ENCODE results near the gene SPTBN4.
A peak's percentile ranks its signal among the peaks of the same experiment; 100 is the strongest.

SPTBN4 gene

DNA sequence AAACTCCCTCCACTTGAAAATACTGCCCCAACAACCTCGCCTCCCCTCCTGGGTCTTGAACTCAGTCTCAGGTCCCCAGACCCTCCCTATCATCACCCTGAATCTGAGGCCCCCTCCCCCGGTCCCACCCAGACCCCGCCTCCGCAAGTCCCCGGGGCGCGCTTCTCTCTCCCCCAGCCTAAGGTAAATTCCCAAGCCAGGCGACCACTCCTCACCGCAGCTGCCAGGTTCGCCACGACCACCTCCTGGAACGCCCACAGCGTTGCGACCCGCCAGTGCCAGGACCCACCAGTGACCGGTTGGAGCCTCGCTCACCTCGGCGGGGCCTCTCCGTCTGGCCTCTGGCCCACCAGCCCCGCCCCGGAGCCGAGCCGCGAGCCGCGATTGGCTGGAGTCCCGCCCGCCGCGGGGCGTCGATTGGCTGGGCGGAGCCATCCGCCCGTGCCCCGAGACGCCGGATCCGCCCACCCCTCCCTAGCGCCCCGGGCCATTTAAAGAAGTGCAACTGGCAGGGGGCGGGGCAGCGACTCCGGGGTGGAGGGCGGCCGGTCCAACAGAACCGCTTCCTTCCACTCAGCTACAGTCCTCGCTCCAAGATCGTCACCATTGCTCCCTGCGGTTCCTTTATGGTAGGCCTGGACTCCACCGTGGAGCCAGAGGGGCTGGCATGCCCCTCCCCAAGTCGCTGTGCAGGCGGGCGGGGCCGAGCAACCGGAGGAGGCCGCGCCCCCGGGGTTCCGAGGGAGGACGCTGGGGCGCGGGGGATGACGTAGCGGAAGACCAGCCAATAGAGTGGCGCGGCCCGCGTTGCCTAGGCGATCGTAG is 22.6 kb upstream of the SPTBN4 start, which contains the start of gene SERTAD3:
SERTAD3 (minus strand) TSS at position 336 of the 825 bp plus-strand sequence. CDS start 2,255 bp downstream, outside the sequence.
- Histone ChIP-seq H3K36me3 (ENCODE audit: control insufficient read depth in 1 of 2, insufficient read depth in 2 of 2, low read depth in 1 of 2, low read length in 2 of 2) (peaks cover 38 to 42% of the 10 kb centered on the region in 2 experiments), H3K14ac (ENCODE audit: low read length in 2 of 2) (peak within 1 kb of the TSS; percentile 79 to 89), H3K9me3 (ENCODE audit: control insufficient read depth, low read length) (no peaks in the 10 kb centered on the region), H2BK120ac (ENCODE audit: low read depth, low read length) (peak within 1 kb of the TSS; percentile 95), H3K4me2 (ENCODE audit: low read length, poor library complexity, severe bottlenecking) (peak within 1 kb of the TSS; percentile 94), H4K8ac (ENCODE audit: low read length) (peak within 1 kb of the TSS; percentile 69), H3K18ac (ENCODE audit: low read depth in 1 of 2, low read length in 2 of 2) (peak within 1 kb of the TSS; percentile 97 to 99), H3K4me3 (ENCODE audit: insufficient read depth in 1 of 2, low read depth in 1 of 2, low read length in 2 of 2) (peak within 1 kb of the TSS; percentile 94 to 97), H3K4me1 (ENCODE audit: control insufficient read depth, insufficient read depth, low read depth, low read length) (peaks cover 20% of the 10 kb centered on the region), H3K9ac (ENCODE audit: low read length) (peak within 1 kb of the TSS; percentile 97), H3K79me1 (replicated peaks; ENCODE audit: low read length, poor library complexity, severe bottlenecking) (peaks cover 5% of the 10 kb centered on the region), H2AK5ac (ENCODE audit: low read length, severe bottlenecking) (peak within 1 kb of the TSS; percentile 99), H2AFZ (ENCODE audit: low read depth, low read length) (peak within 1 kb of the TSS; percentile 64), H3K27me3 (ENCODE audit: control insufficient read depth in 1 of 2, insufficient read depth in 1 of 2, low read length in 2 of 2) (no peaks in the 10 kb centered on the region), H3K27ac (ENCODE audit: low read length, poor library complexity, severe bottlenecking) (peak within 1 kb of the TSS; percentile 99), H2BK5ac (ENCODE audit: low read depth, low read length, poor library complexity, severe bottlenecking) (peak within 1 kb of the TSS; percentile 95), H2BK15ac (ENCODE audit: low read depth, poor library complexity, severe bottlenecking) (peak within 1 kb of the TSS; percentile 91), H3K4ac (ENCODE audit: low read depth in 1 of 2, low read length in 2 of 2) (peak within 1 kb of the TSS; percentile 97), H4K91ac (ENCODE audit: low read length) (peak within 1 kb of the TSS; percentile 90), H2BK12ac (ENCODE audit: low read length in 2 of 2) (peak within 1 kb of the TSS in 1 of 2 experiments; percentile 68), H3K23ac (ENCODE audit: low read length in 2 of 2) (peak within 1 kb of the TSS in 1 of 2 experiments; percentile 77)
- WGBS, result under 1% methylated on average over 69 of the region's 72 CpGs
- DNase-seq, result peak; percentile 96

DNA sequence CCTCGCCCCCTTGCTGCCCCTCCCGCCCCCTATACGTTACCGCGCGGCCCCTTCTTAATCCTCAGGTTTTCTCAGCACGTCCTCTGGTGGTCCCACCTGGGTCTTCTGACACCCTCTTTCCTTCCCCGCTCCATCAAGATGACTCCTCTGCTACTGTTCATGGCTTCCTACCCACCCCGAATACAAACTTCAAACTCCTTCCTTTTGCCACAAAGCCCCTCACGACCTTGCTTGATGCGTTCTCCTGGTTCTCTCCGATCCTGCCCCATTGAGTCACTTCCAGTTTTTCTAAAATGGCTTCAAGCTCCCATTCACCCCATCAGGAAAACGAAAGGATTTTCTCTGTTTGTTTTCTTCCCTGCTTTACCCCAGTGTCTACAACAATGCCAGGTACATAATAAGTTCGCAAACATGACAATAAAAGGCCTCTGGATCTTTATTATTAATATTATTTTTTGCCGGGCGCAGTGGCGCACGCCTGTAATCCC is 21.9 kb upstream of the SPTBN4 start:
- Histone ChIP-seq H2AFZ (ENCODE audit: low read depth, low read length) (peak overlapping the region; percentile 64), H3K4ac (ENCODE audit: low read depth in 1 of 2, low read length in 2 of 2) (peak overlapping the region in 1 of 2 experiments; percentile 67), H3K9ac (ENCODE audit: low read length) (peak overlapping the region; percentile 97), H3K27me3 (ENCODE audit: control insufficient read depth in 1 of 2, insufficient read depth in 1 of 2, low read length in 2 of 2) (no peaks in the 10 kb centered on the region), H2BK5ac (ENCODE audit: low read depth, low read length, poor library complexity, severe bottlenecking) (peak overlapping the region; percentile 81), H2BK15ac (ENCODE audit: low read depth, poor library complexity, severe bottlenecking) (no peak overlapping the region), H4K8ac (ENCODE audit: low read length) (peak overlapping the region; percentile 42), H3K18ac (ENCODE audit: low read depth in 1 of 2, low read length in 2 of 2) (peak overlapping the region; percentile 61 to 77), H3K27ac (ENCODE audit: low read length, poor library complexity, severe bottlenecking) (peak overlapping the region; percentile 33), H3K79me1 (replicated peaks; ENCODE audit: low read length, poor library complexity, severe bottlenecking) (peaks cover 2% of the 10 kb centered on the region), H3K36me3 (ENCODE audit: control insufficient read depth in 1 of 2, insufficient read depth in 2 of 2, low read depth in 1 of 2, low read length in 2 of 2) (peaks cover 34 to 40% of the 10 kb centered on the region in 2 experiments), H3K4me2 (ENCODE audit: low read length, poor library complexity, severe bottlenecking) (peak overlapping the region; percentile 94), H2AK5ac (ENCODE audit: low read length, severe bottlenecking) (no peak overlapping the region), H2BK120ac (ENCODE audit: low read depth, low read length) (no peak overlapping the region), H3K4me3 (ENCODE audit: insufficient read depth in 1 of 2, low read depth in 1 of 2, low read length in 2 of 2) (peak overlapping the region; percentile 94 to 97), H4K91ac (ENCODE audit: low read length) (no peak overlapping the region), H2BK12ac (ENCODE audit: low read length in 2 of 2) (no peak overlapping the region), H3K4me1 (ENCODE audit: control insufficient read depth, insufficient read depth, low read depth, low read length) (peaks cover 20% of the 10 kb centered on the region), H3K9me3 (ENCODE audit: control insufficient read depth, low read length) (no peaks in the 10 kb centered on the region), H3K23ac (ENCODE audit: low read length in 2 of 2) (no peak overlapping the region), H3K14ac (ENCODE audit: low read length in 2 of 2) (no peak overlapping the region)
- DNase-seq, result no peak
- 31% methylated on average over 18 of the region's 18 CpGs for WGBS

DNA sequence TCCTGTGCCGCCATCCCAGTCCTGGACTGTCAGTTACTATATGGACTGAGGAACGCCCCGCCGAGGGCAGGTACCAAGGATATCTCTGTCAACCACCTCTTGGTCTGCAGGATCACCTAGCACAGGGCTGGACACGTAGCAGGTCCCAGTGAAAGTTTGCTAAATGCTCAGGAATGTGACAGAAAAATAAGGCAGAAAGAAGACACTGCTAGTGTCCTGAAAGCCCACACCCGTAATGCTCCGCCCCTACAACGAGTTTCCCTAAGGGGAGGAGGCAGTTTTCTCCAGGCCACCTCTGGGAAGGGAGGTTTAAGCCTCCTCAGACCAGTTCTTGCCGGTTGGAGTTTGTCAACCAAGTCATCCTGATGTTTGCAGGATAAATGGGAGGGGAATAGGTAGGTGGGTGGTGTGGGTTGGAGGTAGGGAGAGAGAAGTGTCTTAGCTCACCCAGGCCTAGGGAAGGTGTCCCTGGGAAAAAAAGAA is 21.0 kb upstream of the SPTBN4 start:
- Histone ChIP-seq H3K9ac (ENCODE audit: low read length) (peak overlapping the region; percentile 15), H3K18ac (ENCODE audit: low read depth in 1 of 2, low read length in 2 of 2) (peak overlapping the region in 1 of 2 experiments; percentile 82), H2BK12ac (ENCODE audit: low read length in 2 of 2) (peak overlapping the region in 1 of 2 experiments; percentile 60), H3K4me3 (ENCODE audit: insufficient read depth in 1 of 2, low read depth in 1 of 2, low read length in 2 of 2) (no peak overlapping the region), H4K8ac (ENCODE audit: low read length) (no peak overlapping the region), H4K91ac (ENCODE audit: low read length) (no peak overlapping the region), H3K27ac (ENCODE audit: low read length, poor library complexity, severe bottlenecking) (no peak overlapping the region), H3K27me3 (ENCODE audit: control insufficient read depth in 1 of 2, insufficient read depth in 1 of 2, low read length in 2 of 2) (no peaks in the 10 kb centered on the region), H3K79me1 (replicated peaks; ENCODE audit: low read length, poor library complexity, severe bottlenecking) (peaks cover 2% of the 10 kb centered on the region), H3K9me3 (ENCODE audit: control insufficient read depth, low read length) (no peaks in the 10 kb centered on the region), H2AFZ (ENCODE audit: low read depth, low read length) (no peak overlapping the region), H3K23ac (ENCODE audit: low read length in 2 of 2) (peak overlapping the region in 1 of 2 experiments; percentile 72), H2AK5ac (ENCODE audit: low read length, severe bottlenecking) (peak overlapping the region; percentile 88), H3K14ac (ENCODE audit: low read length in 2 of 2) (no peak overlapping the region), H2BK120ac (ENCODE audit: low read depth, low read length) (no peak overlapping the region), H3K36me3 (ENCODE audit: control insufficient read depth in 1 of 2, insufficient read depth in 2 of 2, low read depth in 1 of 2, low read length in 2 of 2) (peaks cover 25 to 33% of the 10 kb centered on the region in 2 experiments), H2BK5ac (ENCODE audit: low read depth, low read length, poor library complexity, severe bottlenecking) (no peak overlapping the region), H2BK15ac (ENCODE audit: low read depth, poor library complexity, severe bottlenecking) (no peak overlapping the region), H3K4me2 (ENCODE audit: low read length, poor library complexity, severe bottlenecking) (no peak overlapping the region), H3K4me1 (ENCODE audit: control insufficient read depth, insufficient read depth, low read depth, low read length) (peaks cover 17% of the 10 kb centered on the region), H3K4ac (ENCODE audit: low read depth in 1 of 2, low read length in 2 of 2) (peak overlapping the region in 1 of 2 experiments; percentile 37)
- DNase-seq, result peak; percentile 52
- WGBS, result 60% methylated on average over 9 of the region's 9 CpGs

DNA sequence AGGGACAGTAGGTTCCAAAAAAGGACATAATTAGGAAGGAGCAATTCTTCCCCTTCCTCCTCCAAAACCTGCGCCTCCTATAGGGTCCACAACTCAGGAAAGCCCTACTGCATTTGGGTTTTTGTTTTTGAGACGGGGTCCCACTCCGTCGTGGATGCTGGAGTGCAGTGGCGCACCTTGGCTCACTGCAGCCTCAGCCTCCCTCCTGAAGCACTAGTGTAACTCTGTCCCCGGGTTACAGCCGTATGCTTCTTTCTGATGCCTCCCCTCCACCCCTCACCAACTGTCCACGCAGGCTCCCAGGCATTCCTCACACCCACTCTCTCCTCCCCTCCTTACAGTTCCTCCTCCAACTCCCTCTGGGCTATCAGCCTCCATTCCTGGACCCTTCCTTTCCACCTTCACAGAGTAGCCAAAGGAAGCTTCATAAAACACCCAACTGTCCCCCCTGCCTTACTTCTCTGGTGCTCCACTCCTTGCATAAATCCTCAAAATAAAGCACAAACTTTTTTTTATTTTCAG is 20.5 kb upstream of the SPTBN4 start:
- no peak overlapping the region for H2AFZ ChIP-seq (ENCODE audit: low read depth, low read length)
- H3K9ac ChIP-seq (ENCODE audit: low read length), result peak overlapping the region; percentile 15
- no peaks in the 10 kb centered on the region for H3K79me1 ChIP-seq (replicated peaks; ENCODE audit: low read length, poor library complexity, severe bottlenecking)
- H3K23ac ChIP-seq (ENCODE audit: low read length in 2 of 2), result no peak overlapping the region
- H2BK12ac ChIP-seq (ENCODE audit: low read length in 2 of 2), result peak overlapping the region in 1 of 2 experiments; percentile 84
- H2BK120ac ChIP-seq (ENCODE audit: low read depth, low read length), result no peak overlapping the region
- H3K27ac ChIP-seq (ENCODE audit: low read length, poor library complexity, severe bottlenecking), result no peak overlapping the region
- no peak overlapping the region for H3K14ac ChIP-seq (ENCODE audit: low read length in 2 of 2)
- 82% methylated on average over 8 of the region's 8 CpGs for WGBS
- H2BK5ac ChIP-seq (ENCODE audit: low read depth, low read length, poor library complexity, severe bottlenecking), result no peak overlapping the region
- H3K9me3 ChIP-seq (ENCODE audit: control insufficient read depth, low read length), result no peaks in the 10 kb centered on the region
- peaks cover 16% of the 10 kb centered on the region for H3K4me1 ChIP-seq (ENCODE audit: control insufficient read depth, insufficient read depth, low read depth, low read length)
- DNase-seq, result no peak
- H3K27me3 ChIP-seq (ENCODE audit: control insufficient read depth in 1 of 2, insufficient read depth in 1 of 2, low read length in 2 of 2), result no peaks in the 10 kb centered on the region
- H3K4me2 ChIP-seq (ENCODE audit: low read length, poor library complexity, severe bottlenecking), result no peak overlapping the region
- no peak overlapping the region for H3K4ac ChIP-seq (ENCODE audit: low read depth in 1 of 2, low read length in 2 of 2)
- peak overlapping the region in 1 of 2 experiments; percentile 34 for H3K18ac ChIP-seq (ENCODE audit: low read depth in 1 of 2, low read length in 2 of 2)
- H3K4me3 ChIP-seq (ENCODE audit: insufficient read depth in 1 of 2, low read depth in 1 of 2, low read length in 2 of 2), result no peak overlapping the region
- peaks cover 22 to 33% of the 10 kb centered on the region in 2 experiments for H3K36me3 ChIP-seq (ENCODE audit: control insufficient read depth in 1 of 2, insufficient read depth in 2 of 2, low read depth in 1 of 2, low read length in 2 of 2)
- H2BK15ac ChIP-seq (ENCODE audit: low read depth, poor library complexity, severe bottlenecking), result no peak overlapping the region
- no peak overlapping the region for H4K8ac ChIP-seq (ENCODE audit: low read length)
- H2AK5ac ChIP-seq (ENCODE audit: low read length, severe bottlenecking), result peak overlapping the region; percentile 26
- H4K91ac ChIP-seq (ENCODE audit: low read length), result peak overlapping the region; percentile 57
